GM12878 (cell line): ENCODE data around the gene SLC35F2. TPM values are rescaled to one million over a fixed set of nuclear protein-coding genes. Genes with fewer than 3 reads are reported as not detected.

Experiments
- ATAC-seq: fragments of 200-7000 bp; cut with Tn5 transposase; 3 replicates; pipeline ENCODE4 v1.9.1; 2020; ENCODE audit warnings: mild to moderate bottlenecking, moderate library complexity
- BruUV-seq: library from RNA; stranded (reverse); fragments of 400-500 nt; replicated peaks from 2 replicates; lab custom pipeline; 2021; lab: Mats Ljungman, UMichigan
- CTCF ChIA-PET: fragments of 300-600 bp; sonication (Branson Sonifier 250); formaldehyde crosslinking; extraction: SDS; loops from one replicate; lab custom pipeline; 2021; ENCODE audit warnings: inconsistent platforms; lab: Yijun Ruan, JAX
- POLR2A ChIA-PET: fragments of 350-600 bp; formaldehyde crosslinking; extraction: SDS; loops from one replicate; lab custom pipeline; 2021; ENCODE audit warnings: inconsistent platforms; lab: Charles Lee
- RAD21 ChIA-PET: fragments of 300-600 bp; sonication (Branson Sonifier 250); formaldehyde crosslinking; loops from one replicate; lab custom pipeline; 2023; ENCODE audit warnings: antibody characterized with exemption; ENCODE audit not compliant: unreplicated experiment; lab: Charles Lee
- SMC1A ChIA-PET: fragments of 300-600 bp; sonication (Branson Sonifier 250); formaldehyde crosslinking; loops from one replicate; lab custom pipeline; 2023; ENCODE audit not compliant: unreplicated experiment, uncharacterized antibody; lab: Charles Lee
- DNase-seq: peaks from one replicate; pipeline ENCODE4 v3.0.0-alpha.2; 2011; ENCODE audit warnings: low read depth, low spot score
- FAIRE-seq: peaks from 3 replicates; lab custom pipeline; 2011; peaks lifted over from hg19 to GRCh38; lab: Jason Lieb, UNC
- H2AFZ ChIP-seq: 2 replicates; pipeline ENCODE4 v1.6.0; 2011; ENCODE audit warnings: low read depth, low read length, control low read depth; ENCODE audit not compliant: control insufficient read depth
- H3K27ac ChIP-seq: 2 replicates; pipeline ENCODE4 v1.5.1; 2011; ENCODE audit warnings: control low read depth; ENCODE audit not compliant: control insufficient read depth, insufficient read depth
- H3K27me3 ChIP-seq, 2 experiments: replicated peaks in 1 of 2; 2 replicates each; pipeline versions ENCODE4 v1.6.0 to v1.6.1; 2011; ENCODE audit warnings: low read length in 1 of 2; ENCODE audit not compliant: control insufficient read depth in 2 of 2, insufficient read depth in 2 of 2
- H3K36me3 ChIP-seq, 2 experiments: 2 replicates each; pipeline ENCODE4 v1.5.1; 2011; ENCODE audit warnings: low read length in 1 of 2; ENCODE audit not compliant: control insufficient read depth in 2 of 2, insufficient read depth in 2 of 2
- H3K4me1 ChIP-seq: 2 replicates; pipeline ENCODE4 v1.6.1; 2011; ENCODE audit warnings: mild to moderate bottlenecking, low read length, moderate library complexity, mixed read lengths; ENCODE audit not compliant: control insufficient read depth, insufficient read depth
- H3K4me2 ChIP-seq: 2 replicates; pipeline ENCODE4 v1.6.0; 2011; ENCODE audit warnings: control low read depth; ENCODE audit not compliant: control insufficient read depth, insufficient read depth
- H3K4me3 ChIP-seq: fragments of 200-600 bp; sonication (generic); 2 replicates; pipeline ENCODE4 v1.5.1; 2016
- H3K79me2 ChIP-seq: 2 replicates; pipeline ENCODE4 v1.6.0; 2011; ENCODE audit warnings: low read length; ENCODE audit not compliant: control insufficient read depth, insufficient read depth
- H3K9ac ChIP-seq: 2 replicates; pipeline ENCODE4 v1.8.0; 2011; ENCODE audit warnings: low read length, control low read depth, mixed read lengths; ENCODE audit not compliant: control insufficient read depth, insufficient read depth
- H3K9me3 ChIP-seq: replicated peaks from 3 replicates; pipeline ENCODE4 v1.5.1; 2011; ENCODE audit warnings: mild to moderate bottlenecking, low read length; ENCODE audit not compliant: control insufficient read depth, insufficient read depth
- H4K20me1 ChIP-seq: 2 replicates; pipeline ENCODE4 v1.6.0; 2011; ENCODE audit not compliant: control insufficient read depth, insufficient read depth
- CBX5 ChIP-seq: sonication (generic); IDR thresholded peaks from 2 replicates; pipeline ENCODE4 v1.6.1; 2016; ENCODE audit warnings: low read depth, moderate library complexity, mild to moderate bottlenecking, inconsistent platforms
- LARP7 ChIP-seq: fragments of 450-650 bp; IDR thresholded peaks from 2 replicates; pipeline ENCODE4 v1.6.1; 2017; ENCODE audit warnings: mild to moderate bottlenecking
- MXI1 ChIP-seq: fragments of 150-350 bp; IDR thresholded peaks from 2 replicates; pipeline ENCODE4 v1.6.1; 2011; ENCODE audit warnings: low read depth, mild to moderate bottlenecking, inconsistent platforms, low read length, improper control_type of control experiment
- NFXL1 ChIP-seq: fragments of 450-650 bp; IDR thresholded peaks from 2 replicates; pipeline ENCODE4 v1.6.1; 2017; ENCODE audit warnings: antibody characterized with exemption, mild to moderate bottlenecking, borderline replicate concordance
- PAX8 ChIP-seq: fragments of 450-650 bp; IDR thresholded peaks from 2 replicates; pipeline ENCODE4 v1.6.1; 2017; ENCODE audit warnings: mild to moderate bottlenecking, moderate library complexity
- RAD51 ChIP-seq: fragments of 450-650 bp; IDR thresholded peaks from 2 replicates; pipeline ENCODE4 v1.6.1; 2016; ENCODE audit warnings: moderate library complexity, mild to moderate bottlenecking, inconsistent platforms
- WGBS: methylation state at CpG from one replicate; pipeline ENCODE4 v1.1.6; 2016; ENCODE audit warnings: low lambda C conversion rate; ENCODE audit not compliant: insufficient replicate concordance, insufficient coverage; ENCODE audit errors: missing lambda C conversion rate; 5-methylcytosine and 5-hydroxymethylcytosine counted together
- in situ Hi-C: fragments of 300-500 bp; cut with MboI; formaldehyde crosslinking; loops from 9 replicates; pipeline ENCODE4 v1.14.3; 2018; ENCODE audit warnings: mixed read lengths
- intact Hi-C: fragments of 100-400 bp; cut with micrococcal nuclease; formaldehyde crosslinking; loops from one replicate; pipeline ENCODE4 v1.14.2; 2022; ENCODE audit not compliant: unreplicated experiment
- polyA plus RNA-seq, 11 experiments: library from polyadenylated mRNA; depleted of rRNA in 4 of 11; unstranded in 6 of 11; stranded (reverse) in 5 of 11; fragments of >200 nt; fragmentation: Nextera tagmentation in 4 of 11; fragmentation: Illumina TruSeq in 1 of 11; extraction: Ambion mirVana in 4 of 11; extraction: Trizol in 1 of 11; gene quantifications; 1 replicate in 1 of 11; 2 replicates in 10 of 11; pipeline versions ENCODE4 v1.2.1 to v1.2.3, GENCODE V29; 2011 to 2016; ENCODE audit warnings: inconsistent platforms in 2 of 11, missing spikeins in 2 of 11, low read depth in 1 of 11
- total RNA-seq, 4 experiments: library from RNA; depleted of rRNA in 3 of 4; stranded (reverse); fragments of >200 nt in 3 of 4; fragmentation: Illumina TruSeq in 1 of 4; extraction: Trizol in 1 of 4; gene quantifications; 2 replicates each; pipeline versions ENCODE4 v1.2.1 to v1.2.3, GENCODE V29; 2013 to 2021
- TF ChIP-seq, protein P1 (sequence below): fragments of 450-650 bp; IDR thresholded peaks from 2 replicates; pipeline ENCODE4 v1.6.1; 2017; ENCODE audit warnings: mild to moderate bottlenecking
- TF ChIP-seq, protein P2 (sequence below): fragments of 450-650 bp; formaldehyde crosslinking; IDR thresholded peaks from 2 replicates; pipeline ENCODE4 v1.4.0; 2020; ENCODE audit warnings: mild to moderate bottlenecking, moderate library complexity

Gene SLC35F2
- total and polyA plus RNA-seq, 10 of the 15 experiments (the other 5 are each of a cell fraction or from before 2014, with no cell fraction given), result 15.2 to 48.8 (median 40.1) TPM

DNA sequence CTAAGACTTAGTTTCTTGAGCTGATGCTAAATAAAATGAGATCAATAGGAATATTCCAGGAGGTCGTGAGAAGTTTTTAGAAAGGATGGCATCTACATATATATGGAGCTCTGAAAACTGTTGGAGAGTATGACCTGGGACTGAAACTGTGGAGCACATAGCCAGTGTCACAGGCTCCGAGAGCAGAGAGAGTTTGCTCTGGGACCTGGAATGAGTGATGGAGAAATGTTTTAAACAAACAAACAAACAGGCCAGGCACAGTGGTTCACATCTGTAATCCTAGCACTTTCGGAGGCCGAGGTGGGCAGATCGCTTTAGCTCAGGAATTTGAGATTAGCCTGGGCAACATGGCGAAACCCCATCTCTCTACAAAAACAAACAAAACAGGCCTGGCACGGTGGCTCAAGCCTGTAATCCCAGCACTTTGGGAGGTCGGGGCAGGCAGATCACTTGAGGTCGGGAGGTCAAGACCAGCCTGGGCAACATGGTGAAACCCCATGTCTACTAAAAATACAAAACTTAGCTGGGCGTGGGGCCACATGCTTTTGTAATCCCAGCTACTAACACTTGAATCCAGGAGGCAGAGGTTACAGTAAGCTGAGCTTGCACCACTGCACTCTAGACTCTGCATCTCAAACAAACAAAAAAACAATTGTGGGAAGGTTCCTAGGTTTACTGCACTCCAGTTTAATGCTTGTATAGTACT lies 67.1 kb downstream of the SLC35F2 start:
- ChIA-PET RAD21 (no interaction called here), CTCF (interaction anchor here (2.0 kb wide), 1 partner anchor 9 kb away, joined by 4 read pairs; no protein-coding TSS in a partner anchor), POLR2A (no interaction called here), SMC1A (interaction anchor here (1.2 to 1.5 kb wide), 2 partner anchors 34 to 139 kb away, joined by 3 read pairs; no protein-coding TSS in a partner anchor)
- H3K27ac ChIP-seq, result no peak overlapping the region
- no peak overlapping the region for H2AFZ ChIP-seq
- H4K20me1 ChIP-seq, result no peaks in the 10 kb centered on the region
- H3K4me2 ChIP-seq, result no peak overlapping the region
- TF ChIP-seq LARP7, result no peak
- no peak for TF ChIP-seq RAD51
- no peak for TF ChIP-seq NFXL1
- no peak for TF ChIP-seq PAX8
- TF ChIP-seq CBX5, result no peak
- TF ChIP-seq MXI1, result no peak
- TF ChIP-seq, protein P1, sequence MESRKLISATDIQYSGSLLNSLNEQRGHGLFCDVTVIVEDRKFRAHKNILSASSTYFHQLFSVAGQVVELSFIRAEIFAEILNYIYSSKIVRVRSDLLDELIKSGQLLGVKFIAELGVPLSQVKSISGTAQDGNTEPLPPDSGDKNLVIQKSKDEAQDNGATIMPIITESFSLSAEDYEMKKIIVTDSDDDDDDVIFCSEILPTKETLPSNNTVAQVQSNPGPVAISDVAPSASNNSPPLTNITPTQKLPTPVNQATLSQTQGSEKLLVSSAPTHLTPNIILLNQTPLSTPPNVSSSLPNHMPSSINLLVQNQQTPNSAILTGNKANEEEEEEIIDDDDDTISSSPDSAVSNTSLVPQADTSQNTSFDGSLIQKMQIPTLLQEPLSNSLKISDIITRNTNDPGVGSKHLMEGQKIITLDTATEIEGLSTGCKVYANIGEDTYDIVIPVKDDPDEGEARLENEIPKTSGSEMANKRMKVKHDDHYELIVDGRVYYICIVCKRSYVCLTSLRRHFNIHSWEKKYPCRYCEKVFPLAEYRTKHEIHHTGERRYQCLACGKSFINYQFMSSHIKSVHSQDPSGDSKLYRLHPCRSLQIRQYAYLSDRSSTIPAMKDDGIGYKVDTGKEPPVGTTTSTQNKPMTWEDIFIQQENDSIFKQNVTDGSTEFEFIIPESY, result no peak
- TF ChIP-seq, protein P2, sequence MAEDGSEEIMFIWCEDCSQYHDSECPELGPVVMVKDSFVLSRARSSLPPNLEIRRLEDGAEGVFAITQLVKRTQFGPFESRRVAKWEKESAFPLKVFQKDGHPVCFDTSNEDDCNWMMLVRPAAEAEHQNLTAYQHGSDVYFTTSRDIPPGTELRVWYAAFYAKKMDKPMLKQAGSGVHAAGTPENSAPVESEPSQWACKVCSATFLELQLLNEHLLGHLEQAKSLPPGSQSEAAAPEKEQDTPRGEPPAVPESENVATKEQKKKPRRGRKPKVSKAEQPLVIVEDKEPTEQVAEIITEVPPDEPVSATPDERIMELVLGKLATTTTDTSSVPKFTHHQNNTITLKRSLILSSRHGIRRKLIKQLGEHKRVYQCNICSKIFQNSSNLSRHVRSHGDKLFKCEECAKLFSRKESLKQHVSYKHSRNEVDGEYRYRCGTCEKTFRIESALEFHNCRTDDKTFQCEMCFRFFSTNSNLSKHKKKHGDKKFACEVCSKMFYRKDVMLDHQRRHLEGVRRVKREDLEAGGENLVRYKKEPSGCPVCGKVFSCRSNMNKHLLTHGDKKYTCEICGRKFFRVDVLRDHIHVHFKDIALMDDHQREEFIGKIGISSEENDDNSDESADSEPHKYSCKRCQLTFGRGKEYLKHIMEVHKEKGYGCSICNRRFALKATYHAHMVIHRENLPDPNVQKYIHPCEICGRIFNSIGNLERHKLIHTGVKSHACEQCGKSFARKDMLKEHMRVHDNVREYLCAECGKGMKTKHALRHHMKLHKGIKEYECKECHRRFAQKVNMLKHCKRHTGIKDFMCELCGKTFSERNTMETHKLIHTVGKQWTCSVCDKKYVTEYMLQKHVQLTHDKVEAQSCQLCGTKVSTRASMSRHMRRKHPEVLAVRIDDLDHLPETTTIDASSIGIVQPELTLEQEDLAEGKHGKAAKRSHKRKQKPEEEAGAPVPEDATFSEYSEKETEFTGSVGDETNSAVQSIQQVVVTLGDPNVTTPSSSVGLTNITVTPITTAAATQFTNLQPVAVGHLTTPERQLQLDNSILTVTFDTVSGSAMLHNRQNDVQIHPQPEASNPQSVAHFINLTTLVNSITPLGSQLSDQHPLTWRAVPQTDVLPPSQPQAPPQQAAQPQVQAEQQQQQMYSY (CRISPR knock-in tag), result no peak
- DNase-seq (no peak), FAIRE-seq (no peak), ATAC-seq (no peak)
- H3K9me3 ChIP-seq, result no peaks in the 10 kb centered on the region; the same call in 2 of the 3 replicates
- H3K4me1 ChIP-seq, result no peaks in the 10 kb centered on the region
- in situ Hi-C loops (no loop called here), intact Hi-C loops (no loop called here)
- H3K4me3 ChIP-seq, result no peak overlapping the region
- H3K9ac ChIP-seq, result no peak overlapping the region
- H3K27me3 ChIP-seq, result no peaks in the 10 kb centered on the region
- H3K79me2 ChIP-seq, result no peaks in the 10 kb centered on the region
- WGBS, result 81% methylated on average over 10 of the region's 10 CpGs
- BruUV-seq, result no TSS peak
- peaks cover 9 to 11% of the 10 kb centered on the region in 2 experiments; a peak in 3 of 4 replicates for H3K36me3 ChIP-seq
